ENCODE measurements around the gene ADGRB3.
"Not testable (repeated sequence)": the region's sequence is repeated elsewhere in the genome, so short reads cannot be mapped to it uniquely, and the experiment has no call there.

Gene ADGRB3

DNA sequence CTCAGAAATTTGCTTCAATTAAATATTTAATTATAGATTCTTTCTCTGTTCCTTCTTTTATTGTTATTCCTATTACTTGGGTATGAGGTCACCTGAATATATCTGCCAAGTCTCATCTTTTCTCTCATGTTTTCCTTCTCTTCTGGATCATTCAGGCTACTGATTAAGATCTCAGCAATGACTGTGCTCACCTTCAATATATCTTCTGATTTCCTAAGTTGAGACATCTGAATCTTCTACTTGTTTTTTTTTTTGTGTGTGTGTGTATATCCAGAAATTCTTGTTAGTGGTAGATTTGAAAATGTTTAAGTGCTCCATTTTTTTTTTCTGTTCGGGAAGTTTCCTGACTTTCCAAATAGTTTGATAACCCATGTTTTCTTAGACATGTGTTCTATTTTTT is 108.0 kb downstream of the ADGRB3 start:
- DNase-seq, result no peak

DNA sequence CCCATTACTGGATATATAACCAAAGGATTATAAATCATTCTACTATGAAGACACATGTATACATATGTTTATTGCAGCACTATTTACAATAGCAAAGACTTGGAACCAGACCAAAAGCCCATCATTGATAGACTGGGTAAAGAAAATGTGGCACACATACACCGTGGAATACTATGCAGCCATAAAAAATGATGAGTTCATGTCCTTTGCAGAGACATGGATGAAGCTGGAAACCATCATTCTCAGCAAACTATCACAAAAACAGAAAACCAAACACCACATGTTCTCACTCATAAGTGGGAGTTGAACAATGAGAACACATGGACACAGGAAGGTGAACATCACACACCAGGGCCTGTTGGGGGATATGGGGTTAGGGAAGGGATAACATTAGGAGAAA is 109.3 kb downstream of the ADGRB3 start:
- DNase-seq, result not testable (repeated sequence)

DNA sequence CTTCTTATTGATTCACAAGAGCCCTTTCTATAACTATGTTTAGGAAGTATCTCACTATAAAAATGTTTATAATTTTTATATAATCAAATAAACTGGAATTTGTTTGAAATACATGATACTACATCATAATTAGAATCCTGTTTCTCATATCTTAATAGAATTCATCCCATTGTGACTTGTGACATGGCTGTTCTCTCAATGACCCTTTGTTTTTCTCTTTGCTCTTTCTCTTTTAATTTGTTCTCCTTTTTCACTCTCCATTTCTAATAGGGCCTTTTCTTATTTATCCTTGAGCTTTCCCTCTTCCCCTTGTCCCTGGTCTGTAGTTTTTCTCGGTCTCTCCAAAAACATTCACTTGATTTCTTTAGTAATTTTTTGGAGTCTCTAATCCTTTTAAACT is 111.3 kb downstream of the ADGRB3 start:
- DNase-seq, result no peak

DNA sequence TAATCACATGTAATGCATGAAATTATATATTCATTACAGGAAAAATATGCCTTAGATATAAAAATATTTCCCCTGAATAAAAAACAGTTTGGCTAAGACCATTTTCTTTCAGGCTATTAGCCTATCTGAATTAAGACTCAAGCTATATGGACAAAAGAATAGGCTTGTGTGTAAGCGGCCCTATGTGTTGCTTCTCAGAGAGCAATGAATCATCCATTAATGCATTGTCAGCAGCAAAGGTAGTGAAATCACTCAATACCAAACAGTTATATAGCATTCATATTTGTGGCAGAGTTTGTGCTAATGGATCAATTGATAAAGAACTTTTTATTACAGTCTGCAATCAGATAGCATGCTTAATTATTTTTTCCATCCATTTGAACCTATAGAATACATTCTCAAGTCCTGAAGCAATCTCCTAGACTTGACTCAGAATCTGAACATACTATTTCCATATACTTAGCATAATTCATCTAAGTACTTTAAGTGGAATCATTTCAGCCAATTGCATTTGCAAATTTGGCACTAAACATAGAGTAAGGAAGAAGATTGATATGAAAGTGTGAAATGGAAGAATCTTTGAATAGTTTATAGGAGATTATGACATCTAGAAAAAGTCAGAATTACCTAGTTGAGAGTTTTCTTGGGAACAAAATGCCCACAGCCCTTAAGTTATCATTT is 112.2 kb downstream of the ADGRB3 start:
- no peak for DNase-seq

DNA sequence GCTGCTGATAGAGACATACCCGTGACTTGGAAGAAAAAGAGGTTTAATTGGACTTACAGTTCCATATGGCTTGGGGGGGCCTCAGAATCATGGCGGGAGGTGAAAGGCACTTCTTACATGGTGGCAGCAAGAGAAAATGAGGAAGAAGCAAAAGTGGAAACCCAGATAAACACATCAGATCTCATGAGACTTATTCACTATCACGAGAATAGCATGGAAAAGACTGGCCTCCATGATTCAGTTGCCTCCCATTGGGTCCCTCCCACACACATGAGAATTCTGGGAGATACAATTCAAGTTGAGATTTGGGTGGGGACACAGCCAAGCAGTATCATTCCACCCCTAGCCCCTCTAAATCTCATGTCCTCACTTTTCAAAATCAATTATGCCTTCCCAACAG is 112.8 kb downstream of the ADGRB3 start:
- DNase-seq, result not testable (repeated sequence)

DNA sequence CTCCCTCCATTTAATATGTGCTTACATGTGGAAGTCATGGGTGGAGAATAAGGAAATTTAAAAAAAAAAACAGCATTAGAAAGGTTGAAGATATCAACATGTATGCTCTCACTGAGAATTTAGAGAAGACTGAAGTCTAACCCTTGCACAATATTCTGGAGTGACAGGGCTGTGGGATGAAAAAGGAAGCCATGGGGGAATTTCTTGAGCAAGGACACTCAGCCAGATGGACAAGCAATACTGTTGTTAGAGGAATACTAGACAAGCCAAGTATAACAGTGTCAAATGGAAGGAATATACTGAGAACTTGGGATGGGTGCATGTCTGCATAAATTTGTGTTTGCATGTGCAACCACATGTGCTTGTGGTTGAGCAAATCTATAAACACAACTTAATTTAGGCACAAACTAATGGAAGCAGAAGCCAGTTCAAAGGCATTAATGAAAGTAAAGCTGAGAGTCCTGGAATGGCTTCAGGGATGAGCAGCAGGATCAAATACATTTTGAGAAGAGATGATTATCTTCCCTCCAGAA is 119.7 kb downstream of the ADGRB3 start:
- DNase-seq, result no peak

DNA sequence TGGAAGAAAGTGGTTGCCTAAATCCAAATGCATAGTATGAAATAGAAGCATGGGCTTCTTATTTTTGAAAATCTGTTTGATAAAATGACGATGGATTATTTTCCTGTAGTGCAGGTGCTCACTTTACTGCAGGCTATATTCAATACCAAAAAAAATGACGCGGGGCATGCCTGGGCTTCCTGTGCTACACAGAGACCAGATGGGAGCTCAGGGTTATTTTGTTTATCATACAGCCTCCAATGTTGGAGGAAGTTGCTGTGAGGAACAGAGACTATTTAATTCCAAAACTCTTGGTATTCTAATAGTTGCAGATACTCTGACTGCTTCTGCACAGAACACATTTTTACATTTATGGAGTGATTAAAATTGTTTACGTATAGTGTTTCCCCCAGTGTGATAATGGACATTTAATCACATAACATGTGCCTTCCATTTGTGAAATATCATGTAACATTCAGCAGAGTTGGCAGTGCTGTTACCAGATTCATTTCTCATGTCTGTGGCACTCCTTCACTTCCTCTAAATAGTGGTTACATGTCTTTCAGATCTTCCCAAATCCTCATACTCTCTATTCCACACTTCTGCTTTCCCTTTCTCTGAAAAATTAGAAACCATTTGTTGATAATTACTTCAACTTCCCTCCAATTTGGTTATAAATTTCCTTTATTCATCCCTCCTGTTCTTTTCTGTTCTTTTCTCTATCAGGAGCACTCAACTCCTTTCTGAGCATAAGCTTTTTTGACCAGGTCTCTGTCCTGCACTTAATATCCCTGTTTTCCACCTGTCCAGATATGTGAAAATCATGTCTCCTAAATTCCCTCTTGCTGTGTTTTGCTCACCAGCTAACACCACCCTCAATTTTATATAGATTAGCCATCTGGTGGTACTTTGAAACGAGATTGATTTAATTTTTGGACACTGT is 121.6 kb downstream of the ADGRB3 start:
- no peak for DNase-seq

DNA sequence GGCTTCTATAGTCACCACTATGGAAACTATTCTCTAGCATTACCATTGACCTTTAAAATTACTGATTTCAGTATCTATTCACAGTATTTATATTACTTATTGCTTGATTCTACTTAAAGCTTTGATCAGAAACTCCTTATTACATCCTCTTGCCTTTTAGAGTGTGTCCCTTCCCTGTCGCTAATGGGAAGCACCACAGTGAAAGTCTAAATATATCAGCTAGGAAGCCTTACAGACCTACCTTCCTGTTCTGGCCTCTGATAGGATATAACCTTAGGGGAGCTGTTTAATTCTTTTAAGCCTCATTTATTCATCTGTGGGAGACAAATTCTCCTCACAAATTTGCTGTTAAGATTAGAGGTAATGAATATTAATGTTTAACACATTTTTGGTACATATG is 122.7 kb downstream of the ADGRB3 start:
- no peak for DNase-seq

DNA sequence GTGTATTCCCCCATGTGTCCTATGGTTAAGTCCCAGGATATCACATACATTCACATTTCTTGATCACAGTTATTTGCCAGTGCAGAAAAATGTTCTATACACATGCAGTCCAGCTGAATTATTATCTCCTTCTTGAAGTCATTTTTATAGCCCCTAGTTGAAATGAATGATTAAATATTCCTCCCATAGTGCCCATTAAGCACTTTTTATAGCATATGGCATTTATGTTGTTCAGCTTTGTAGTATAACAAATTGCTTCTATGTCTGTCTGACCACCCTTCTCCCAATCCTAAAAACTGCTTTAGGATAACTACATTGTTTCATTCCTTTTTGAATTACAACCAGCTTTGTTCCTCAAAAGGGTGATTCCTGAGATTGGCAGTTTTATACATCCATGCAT is 123.5 kb downstream of the ADGRB3 start:
- DNase-seq, result no peak

DNA sequence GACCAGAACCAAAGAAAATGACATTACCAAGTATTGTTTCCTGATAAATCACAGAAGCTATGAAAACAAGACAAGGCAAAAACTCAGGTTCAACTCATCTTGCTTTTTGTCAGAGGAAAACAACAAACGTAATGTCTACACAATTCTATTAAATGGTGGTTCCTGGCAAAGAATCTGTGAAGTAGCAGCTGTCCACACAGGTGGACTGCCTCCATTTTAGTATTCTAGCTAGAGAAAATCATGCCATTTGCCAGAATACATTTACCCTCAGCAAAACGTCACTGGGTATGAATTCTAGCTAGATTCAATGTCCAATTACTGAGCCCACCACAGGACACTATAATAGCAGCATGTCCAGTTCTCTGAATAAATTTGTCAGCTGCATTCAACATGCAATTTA is 125.4 kb downstream of the ADGRB3 start:
- no peak for DNase-seq

DNA sequence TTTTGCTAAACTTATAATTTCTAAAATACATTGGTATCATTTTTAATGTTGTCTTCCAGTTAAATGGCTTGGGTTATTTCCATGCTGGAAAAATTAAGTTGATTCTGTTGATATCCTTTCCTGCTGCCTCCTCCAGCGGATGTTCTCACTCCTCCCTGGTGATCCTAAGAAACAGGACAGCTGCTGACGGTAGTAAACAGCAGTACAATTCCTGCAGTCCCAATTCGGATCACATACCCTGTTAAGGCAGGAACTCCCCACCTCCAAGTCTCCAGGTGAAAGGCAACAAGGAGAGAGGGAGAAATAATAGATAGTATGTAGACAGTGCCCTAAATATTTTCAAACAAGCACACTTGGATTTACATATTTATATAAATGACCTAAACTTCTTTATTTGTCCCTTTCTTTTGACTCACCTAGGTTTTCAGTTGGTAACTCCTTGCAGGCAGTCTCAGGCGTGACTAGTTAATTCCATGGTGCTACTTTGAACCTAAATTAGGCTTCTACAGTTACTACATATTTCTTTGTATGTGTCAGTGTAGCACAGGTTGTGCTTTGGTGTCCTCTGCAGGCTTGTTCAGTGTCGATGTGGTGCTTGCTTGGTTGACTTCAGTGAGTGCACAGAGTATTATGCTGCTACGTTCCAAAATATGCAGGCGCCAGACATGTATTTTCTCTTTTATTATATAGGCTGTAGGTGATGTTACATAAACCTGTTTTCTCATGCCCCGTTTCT is 126.0 kb downstream of the ADGRB3 start:
- no peak for DNase-seq

DNA sequence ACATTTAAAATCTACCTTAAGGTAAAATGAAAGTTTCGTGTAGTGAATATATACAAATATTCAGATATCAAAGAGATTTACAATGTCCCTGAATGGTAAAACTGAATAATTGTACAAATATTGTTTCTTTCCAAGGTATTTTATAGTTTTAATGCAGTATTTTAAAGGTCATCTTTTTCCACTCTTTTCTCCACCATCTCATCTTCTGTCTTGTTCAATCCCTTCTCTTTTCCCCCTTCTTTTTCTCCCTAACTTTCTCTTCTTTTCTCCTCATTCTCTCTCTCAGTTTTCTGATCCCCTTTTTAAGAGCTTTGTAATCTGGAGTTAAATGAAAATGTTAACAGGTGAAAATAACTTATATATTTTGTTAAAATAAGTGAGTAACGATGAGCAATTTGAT is 126.9 kb downstream of the ADGRB3 start:
- no peak for DNase-seq

DNA sequence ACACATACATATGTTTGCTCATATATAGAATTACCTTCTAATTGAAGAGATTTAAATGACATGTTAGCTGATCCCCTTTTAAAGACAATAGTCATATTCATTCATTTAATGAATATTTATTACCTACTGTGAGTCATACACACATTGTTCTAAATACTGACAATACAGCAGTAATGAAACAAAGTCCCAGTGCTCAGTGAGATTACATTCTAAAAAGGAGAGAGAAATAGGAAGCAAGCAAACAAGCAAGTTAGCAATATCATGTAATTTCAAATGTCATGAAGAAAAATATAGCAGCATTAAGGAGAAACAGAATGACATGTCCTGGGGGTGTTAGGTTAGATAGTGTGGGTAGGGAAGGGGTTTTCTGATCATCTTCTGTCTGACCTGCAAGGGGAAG is 136.3 kb downstream of the ADGRB3 start:
- DNase-seq, result no peak

DNA sequence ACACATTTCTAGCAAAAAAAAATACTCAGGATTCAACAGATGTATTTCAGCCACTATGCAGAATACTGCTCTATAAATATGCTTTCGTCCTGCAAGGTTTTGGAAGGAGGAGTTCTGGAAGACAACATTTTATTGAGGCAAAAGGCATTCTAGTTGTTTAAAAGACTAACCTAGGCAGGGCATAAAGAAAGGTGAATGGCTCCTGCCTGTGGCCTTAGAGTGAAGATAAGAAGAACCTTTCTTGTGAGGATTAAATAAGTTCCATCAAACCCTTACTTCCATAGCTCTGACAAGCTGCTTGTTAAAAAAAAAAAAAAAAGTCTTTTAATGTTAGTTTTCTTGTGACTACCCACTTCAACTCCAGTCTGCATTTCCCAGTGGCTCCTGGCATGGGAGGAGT is 139.8 kb downstream of the ADGRB3 start:
- DNase-seq, result no peak

DNA sequence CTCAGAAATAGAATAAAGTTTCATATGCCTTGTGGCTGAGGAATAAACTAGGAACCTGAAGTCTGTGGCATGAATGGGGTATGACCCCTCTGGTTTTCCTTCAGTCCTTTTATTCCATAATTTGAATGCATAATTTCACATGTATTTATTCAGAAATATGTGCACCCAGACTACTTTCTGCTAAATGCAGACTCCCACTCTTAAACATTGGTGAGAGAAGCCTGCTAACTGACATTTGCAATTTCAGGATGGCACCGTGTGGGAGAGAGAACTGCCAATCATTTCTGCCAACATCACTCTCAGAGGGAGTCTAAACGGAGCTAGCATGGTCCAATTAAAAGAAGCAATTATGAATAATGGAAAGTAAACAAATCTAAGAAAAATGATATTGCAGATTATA is 141.3 kb downstream of the ADGRB3 start:
- no peak for DNase-seq

DNA sequence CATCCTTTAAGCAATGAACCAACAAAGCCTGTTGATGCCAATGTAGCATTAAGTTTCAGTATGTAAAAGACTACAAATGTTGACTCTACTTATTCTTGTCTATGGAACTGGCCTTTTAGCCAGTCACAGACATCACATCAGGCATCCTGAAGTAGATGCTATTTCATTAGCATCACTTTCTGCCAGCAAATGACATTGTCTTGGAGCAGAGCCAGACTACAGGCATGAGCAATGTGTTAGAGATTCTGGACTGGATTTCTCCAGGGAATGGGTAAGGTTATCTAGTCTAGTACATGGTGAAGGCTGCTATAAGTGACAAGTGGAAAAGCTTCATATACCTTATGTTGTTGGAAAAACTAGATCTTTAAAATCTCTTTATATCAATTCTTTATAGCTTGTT is 142.9 kb downstream of the ADGRB3 start:
- no peak for DNase-seq

DNA sequence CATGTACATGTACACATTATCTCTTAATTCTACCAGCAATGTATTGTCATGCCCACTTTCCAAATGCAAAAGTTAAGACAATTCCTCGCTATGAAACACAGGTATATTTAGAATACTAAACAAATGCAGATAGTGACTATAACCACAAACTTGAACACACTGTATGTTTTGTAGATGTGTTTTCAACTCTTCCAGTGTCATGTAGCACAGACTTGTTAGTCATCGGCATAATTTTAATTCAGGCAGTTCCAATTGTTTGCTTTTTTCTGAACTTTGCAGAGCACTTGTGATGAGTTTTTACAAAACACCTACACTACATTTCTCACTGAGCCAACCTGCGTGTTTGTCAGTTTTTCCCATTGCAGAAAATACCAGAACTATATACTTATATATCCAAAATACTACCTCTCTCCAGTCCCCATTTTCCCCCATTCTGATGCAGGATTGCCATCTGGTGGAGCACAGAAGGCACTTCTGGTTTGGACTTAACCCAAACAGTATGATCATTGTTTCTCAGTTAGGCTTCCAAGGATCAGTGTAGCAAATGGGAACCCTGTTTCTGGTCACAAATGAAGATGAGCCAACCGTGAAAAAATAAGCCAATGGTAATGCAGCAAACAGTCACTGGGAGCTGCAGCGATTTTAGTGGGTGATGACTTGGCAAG is 143.4 kb downstream of the ADGRB3 start:
- peak; percentile 66 for DNase-seq

DNA sequence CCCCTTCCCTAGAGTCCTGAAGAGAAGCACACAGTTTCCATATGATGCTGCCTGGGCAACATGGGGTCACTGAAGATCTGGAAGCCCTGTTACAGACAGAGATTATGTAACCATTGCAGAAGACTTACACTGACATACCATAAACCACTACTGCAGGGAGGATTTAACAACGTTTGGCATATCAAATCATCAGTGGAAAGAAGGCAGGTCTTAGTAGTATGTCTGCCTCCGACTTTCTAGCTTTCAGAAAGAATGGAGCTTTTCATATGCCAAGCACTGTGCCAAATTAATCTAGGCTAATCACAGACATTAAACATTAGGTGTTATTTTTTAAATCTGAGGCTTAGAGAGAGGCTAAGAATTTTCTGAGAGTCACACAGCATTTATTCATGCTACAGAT is 144.3 kb downstream of the ADGRB3 start:
- no peak for DNase-seq

DNA sequence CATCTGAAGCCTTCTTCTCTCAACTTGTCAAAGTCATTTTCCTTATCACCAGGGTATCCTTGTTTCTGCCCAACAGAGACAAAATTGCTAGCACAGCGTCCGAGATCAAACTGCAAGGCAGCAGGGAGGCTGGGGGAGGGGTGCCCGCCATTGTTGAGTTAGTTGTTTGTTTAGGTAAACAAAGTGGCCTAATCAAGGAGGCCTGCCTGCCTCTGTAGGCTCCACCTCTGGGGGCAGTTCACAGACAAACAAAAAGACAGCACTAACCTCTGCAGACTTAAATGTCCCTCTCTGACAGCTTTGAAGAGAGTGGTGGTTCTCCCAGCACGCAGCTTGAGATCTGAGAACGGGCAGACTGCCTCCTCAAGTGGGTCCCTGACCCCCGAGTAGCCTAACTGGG is 155.0 kb downstream of the ADGRB3 start:
- not testable (repeated sequence) for DNase-seq

DNA sequence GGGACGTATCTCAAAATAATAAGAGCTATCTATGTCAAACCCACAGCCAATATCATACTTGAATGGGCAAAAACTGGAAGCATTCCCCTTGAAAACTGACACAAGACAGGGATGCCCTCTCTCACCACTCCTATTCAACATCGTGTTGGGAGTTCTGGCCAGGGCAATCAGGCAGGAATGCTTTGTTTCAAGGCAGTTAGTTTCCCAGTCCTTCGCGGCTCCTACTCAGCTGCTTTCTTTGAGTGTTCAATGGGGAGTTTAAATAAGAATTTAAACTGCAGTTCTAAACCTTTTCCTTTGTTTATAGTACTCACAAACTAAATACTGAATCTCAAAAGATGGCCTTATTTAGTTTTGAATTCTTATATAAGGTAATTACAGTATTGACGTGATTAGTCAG is 179.9 kb downstream of the ADGRB3 start:
- peak; percentile 55 for DNase-seq

DNA sequence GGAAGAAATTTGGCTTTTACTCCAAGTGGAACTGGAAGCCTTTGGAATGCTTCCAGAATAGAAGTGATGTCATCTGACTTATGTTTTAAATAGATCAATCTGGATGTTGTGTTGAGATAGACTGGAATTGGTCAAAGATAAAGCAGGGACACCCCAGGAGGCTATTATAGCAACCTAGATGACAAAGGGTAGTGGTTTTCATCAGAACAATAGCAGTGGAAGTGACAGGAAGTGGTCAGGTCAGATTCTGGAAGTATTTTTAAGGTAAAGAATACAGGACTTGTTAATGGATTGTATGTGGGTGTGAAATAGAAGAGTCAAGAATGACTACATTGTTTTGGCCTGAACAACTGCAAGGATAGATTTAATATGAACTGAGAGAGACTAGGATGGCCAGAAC is 191.4 kb downstream of the ADGRB3 start:
- DNase-seq, result no peak

DNA sequence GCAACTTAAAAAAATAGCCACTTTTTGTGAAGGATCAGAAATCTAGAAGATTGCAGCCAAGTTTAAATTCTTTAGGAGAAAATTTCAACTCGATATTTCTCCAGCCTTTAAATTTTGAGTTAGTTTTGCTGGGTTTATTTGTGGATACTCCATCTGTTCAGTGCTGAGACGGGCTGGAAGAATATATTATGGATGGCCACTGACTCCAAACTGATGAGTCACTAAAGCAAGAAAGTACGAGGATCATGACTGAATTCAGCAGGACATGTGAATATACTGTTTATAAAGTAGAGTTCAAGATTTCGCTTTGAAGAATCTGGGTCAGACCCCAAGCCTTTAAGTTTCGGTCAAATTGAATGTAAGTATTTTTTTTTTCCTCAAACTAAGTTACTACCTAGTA is 199.5 kb downstream of the ADGRB3 start:
- no peak for DNase-seq

DNA sequence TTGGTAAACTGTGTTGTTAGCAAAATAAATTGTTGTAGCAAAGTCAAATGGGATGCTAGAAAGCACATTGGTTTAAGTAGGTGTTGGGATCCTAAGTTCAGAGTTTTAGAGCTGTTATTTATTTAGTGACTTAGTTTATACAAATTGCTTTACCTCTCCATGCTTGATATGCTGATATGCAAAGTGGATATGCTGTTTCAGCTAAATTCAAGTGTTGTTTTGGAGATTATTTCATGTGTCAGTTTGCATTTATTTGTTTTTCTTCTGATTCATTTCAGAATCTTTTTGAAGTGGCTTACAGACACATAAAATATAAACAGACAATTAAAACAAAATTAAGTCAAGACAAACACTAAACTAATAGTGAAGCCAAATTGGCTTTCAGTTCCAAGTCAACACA is 203.5 kb downstream of the ADGRB3 start:
- no peak for DNase-seq
